HG03095 (cell line): Measurements from ENCODE around the gene PNKD.

ENCODE experiments used
- ATAC-seq: cut with Tn5 transposase; IDR thresholded peaks from one replicate; pipeline ENCODE4 v1.9.1; 2021; ENCODE audit warnings: moderate library complexity; ENCODE audit not compliant: unreplicated experiment

The PNKD gene

GRCh38 chr2:218368621-218369153 is 98.4 kb downstream of the PNKD start:
- ATAC-seq: no peak

GRCh38 chr2:218369330-218369729 is 99.0 kb downstream of the PNKD start:
- no peak for ATAC-seq

GRCh38 chr2:218370410-218371063 is 100.2 kb downstream of the PNKD start:
- no peak for ATAC-seq

GRCh38 chr2:218371983-218372350 is 101.6 kb downstream of the PNKD start:
- ATAC-seq: no peak

- no peak for ATAC-seq
These were observed 104.5 kb downstream of the PNKD start for GRCh38 chr2:218374795-218375194.

GRCh38 chr2:218375212-218375611 is 104.9 kb downstream of the PNKD start:
- no peak for ATAC-seq

- no peak for ATAC-seq
These were observed 107.7 kb downstream of the PNKD start for GRCh38 chr2:218378053-218378452.

- ATAC-seq: no peak
These were observed 111.6 kb downstream of the PNKD start, which contains the start of gene SLC11A1 for GRCh38 chr2:218381916-218382366. Gene SLC11A1, plus strand, starts transcription at chr2:218382273. Its CDS starts 96 bp downstream, at chr2:218382369.

- no peak for ATAC-seq
These were observed 112.5 kb downstream of the PNKD start for GRCh38 chr2:218382785-218383184.

GRCh38 chr2:218383892-218384519 is 113.7 kb downstream of the PNKD start:
- ATAC-seq: no peak

- ATAC-seq: no peak
These were observed 114.7 kb downstream of the PNKD start for GRCh38 chr2:218384975-218385374.

GRCh38 chr2:218386505-218387368 is 116.4 kb downstream of the PNKD start:
- no peak for ATAC-seq

- ATAC-seq: no peak
These were observed 117.3 kb downstream of the PNKD start for GRCh38 chr2:218387369-218388194.

- ATAC-seq: no peak
These were observed 119.2 kb downstream of the PNKD start for GRCh38 chr2:218389333-218390150.

- ATAC-seq: no peak
These were observed 120.9 kb downstream of the PNKD start for GRCh38 chr2:218391202-218391601.

- ATAC-seq: no peak
These were observed 122.1 kb downstream of the PNKD start for GRCh38 chr2:218392459-218392858.

GRCh38 chr2:218392891-218393462 is 122.7 kb downstream of the PNKD start:
- no peak for ATAC-seq

- ATAC-seq: no peak
These were observed 123.5 kb downstream of the PNKD start for GRCh38 chr2:218393750-218394290.
